ENCODE results near the gene IRF2.

IRF2 gene

GRCh38 chr4:184427687-184428086, 46.7 kb downstream of the IRF2 start:
- no peak overlapping the region for H3K4me3 ChIP-seq (replicated peaks; ENCODE audit: low read depth, low read length)
- TF ChIP-seq CTCF (IDR thresholded peaks at IDR 0.05; ENCODE audit: low read depth, low read length, missing control alignments), result no peak
- DNase-seq (ENCODE audit: extremely low read depth, low read depth), result no peak

DNA sequence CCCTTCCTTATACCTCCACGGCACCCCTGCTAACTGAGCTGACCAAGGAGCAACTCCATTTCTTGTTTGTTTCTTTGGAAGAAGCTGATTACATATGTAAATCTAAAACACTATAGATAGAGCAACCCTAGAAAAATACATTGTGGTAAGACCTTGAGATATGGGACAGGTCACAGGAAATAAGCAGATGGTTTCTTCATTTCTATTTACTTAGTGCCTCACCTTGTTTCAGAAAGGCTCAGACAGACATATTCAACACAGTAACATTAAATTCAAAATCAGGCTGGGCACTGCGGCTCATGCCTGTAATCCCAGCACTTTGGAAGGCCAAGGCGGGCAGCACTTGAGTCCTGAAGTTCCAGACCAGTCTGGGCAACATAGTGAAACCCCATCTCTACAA, 47.3 kb downstream of the IRF2 start:
- no peak overlapping the region for H3K4me3 ChIP-seq (replicated peaks; ENCODE audit: low read depth, low read length)
- no peak for DNase-seq (ENCODE audit: extremely low read depth, low read depth)
- no peak for TF ChIP-seq CTCF (IDR thresholded peaks at IDR 0.05; ENCODE audit: low read depth, low read length, missing control alignments)

DNA sequence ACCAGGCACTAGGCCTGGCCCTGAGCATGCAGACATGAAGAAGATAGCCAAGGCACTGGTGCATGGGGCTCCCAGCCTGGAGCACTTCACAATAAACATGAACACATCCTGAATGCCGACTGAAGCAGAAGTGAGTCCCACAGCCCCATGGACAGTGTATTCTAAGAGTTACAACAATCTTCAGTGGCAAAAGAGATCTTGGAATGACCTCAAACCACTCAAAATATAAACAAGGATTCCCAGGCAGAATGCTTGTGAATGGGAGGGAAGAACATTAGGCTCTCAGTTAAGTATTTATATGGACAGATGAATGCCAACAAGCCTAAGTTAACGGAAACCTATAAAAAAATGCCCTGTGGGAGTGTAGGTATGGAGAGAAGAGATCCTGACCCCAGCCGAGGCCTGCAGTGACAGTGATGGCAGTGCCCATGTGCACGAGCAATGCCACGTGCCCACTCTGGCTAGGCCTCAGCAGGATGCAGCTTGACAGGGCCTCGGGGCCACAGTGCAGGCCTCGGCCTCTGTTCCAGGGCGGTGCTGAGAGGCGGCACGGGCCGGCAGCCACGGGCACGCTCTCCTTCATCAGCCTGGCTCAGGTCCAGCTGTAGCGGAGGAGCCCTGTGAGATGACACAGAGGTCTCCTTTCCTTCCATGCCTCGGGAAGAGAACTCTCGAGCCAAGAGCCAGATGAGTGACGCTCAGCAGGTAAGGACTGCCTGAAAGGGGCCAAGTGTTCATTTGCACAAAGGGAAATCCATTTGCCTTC, 49.2 kb downstream of the IRF2 start:
- DNase-seq (ENCODE audit: extremely low read depth, low read depth), result no peak
- TF ChIP-seq CTCF (IDR thresholded peaks at IDR 0.05; ENCODE audit: low read depth, low read length, missing control alignments), result no peak
- no peak overlapping the region for H3K4me3 ChIP-seq (replicated peaks; ENCODE audit: low read depth, low read length)

GRCh38 chr4:184424279-184424678, 50.1 kb downstream of the IRF2 start:
- TF ChIP-seq CTCF (IDR thresholded peaks at IDR 0.05; ENCODE audit: low read depth, low read length, missing control alignments), result no peak
- H3K4me3 ChIP-seq (replicated peaks; ENCODE audit: low read depth, low read length), result no peak overlapping the region
- DNase-seq (ENCODE audit: extremely low read depth, low read depth), result no peak

DNA sequence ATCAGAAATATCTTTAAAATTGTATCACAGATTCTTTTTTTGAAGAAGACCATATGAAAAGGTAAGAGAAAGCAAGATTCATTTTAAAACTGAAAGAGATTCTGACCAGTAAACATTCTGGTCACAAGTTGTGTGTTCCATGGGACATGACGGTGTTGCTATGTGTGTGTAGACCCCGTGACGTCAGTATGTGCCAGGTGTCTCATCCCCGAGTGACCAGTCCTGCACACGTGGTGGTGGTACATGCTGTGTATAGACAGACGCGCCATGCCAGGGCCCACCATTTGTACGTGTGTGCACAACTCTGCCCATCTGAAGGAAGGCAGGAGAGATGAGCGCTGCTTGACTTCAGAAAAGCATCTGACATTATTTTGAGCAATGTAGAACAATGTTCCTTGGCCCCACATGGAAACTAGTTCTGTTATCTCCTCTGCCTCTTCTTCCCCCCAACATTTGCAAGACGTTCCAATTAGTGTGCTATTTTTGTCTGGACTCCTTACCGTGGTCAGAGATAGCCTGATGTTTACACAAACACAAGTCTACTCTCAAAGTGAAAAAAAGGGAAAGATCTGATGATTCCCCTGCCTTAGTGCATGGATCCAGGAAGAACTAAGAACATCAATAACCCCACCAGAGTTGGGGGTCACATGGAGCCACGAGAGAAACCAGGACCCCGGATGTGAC, 51.2 kb downstream of the IRF2 start:
- no peak for DNase-seq (ENCODE audit: extremely low read depth, low read depth)
- no peak overlapping the region for H3K4me3 ChIP-seq (replicated peaks; ENCODE audit: low read depth, low read length)
- TF ChIP-seq CTCF (IDR thresholded peaks at IDR 0.05; ENCODE audit: low read depth, low read length, missing control alignments), result no peak

GRCh38 chr4:184422378-184422777, 52.0 kb downstream of the IRF2 start:
- DNase-seq (ENCODE audit: extremely low read depth, low read depth), result no peak
- TF ChIP-seq CTCF (IDR thresholded peaks at IDR 0.05; ENCODE audit: low read depth, low read length, missing control alignments), result no peak
- no peak overlapping the region for H3K4me3 ChIP-seq (replicated peaks; ENCODE audit: low read depth, low read length)

Measured in HFF-Myc (cell line).